ENCODE measurements around the gene STXBP5. TPM values are rescaled to one million over a fixed set of nuclear protein-coding genes. Genes with fewer than 3 reads are reported as not detected.

The STXBP5 gene
- total and polyA plus RNA-seq, 4 experiments from 2014 or later = 0.90 to 36.5 (median 21.9) TPM

DNA sequence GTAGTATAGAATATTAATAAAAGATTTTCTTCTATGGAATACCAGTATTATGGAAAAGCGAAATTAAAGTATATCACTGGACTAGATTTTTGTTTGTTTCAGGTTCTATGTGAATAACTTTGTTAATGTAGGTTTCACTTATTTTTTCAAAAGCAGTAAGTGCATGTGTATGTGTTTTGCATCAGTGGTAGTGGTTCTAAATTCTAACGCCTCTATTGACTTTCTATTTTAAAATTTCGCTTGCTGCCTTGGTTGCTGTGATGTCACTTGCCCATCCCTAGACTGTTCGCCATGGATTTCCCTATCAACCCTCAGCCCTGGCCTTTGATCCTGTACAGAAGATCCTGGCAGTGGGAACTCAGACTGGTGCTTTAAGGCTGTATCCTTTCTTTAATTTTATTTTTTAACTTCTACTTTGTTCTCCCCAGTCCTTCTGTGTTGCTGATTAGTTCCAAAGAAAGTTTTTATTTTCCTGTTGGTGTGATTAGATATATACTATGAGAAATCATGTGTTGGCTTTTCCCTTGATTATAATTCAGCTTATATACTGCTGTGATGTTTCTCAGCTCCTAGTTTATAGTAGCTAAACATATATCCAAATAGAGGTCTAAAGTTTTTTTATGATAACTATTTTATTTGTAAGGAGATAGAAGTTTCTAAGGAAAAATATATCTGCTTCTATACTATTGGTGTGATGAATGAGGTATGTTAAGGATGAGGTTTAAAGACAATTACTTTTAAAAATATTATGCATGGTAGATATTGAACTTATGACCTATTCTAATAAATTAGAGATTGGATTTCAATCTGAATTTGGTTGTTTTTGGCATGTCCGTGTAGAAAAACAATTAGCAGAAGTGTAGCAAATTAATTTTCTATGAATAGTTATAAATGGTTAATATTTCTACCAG, 1.7 kb downstream of the STXBP5 start:
- Histone ChIP-seq H3K4me3 (ENCODE audit: low read length in 2 of 2) (no peak overlapping the region), H3K9me3 (ENCODE audit: control insufficient read depth in 1 of 2, low read length in 2 of 2) (no peaks in the 10 kb centered on the region), H3K36me3 (ENCODE audit: insufficient read depth, low read length) (no peaks in the 10 kb centered on the region), H3K27ac (ENCODE audit: low read depth, low read length) (no peak overlapping the region), H3K4me1 (ENCODE audit: insufficient read depth, low read length) (peaks cover 32% of the 10 kb centered on the region), H3K27me3 (ENCODE audit: insufficient read depth, low read length) (no peaks in the 10 kb centered on the region)
- POLR2A ChIA-PET (ENCODE audit: partially characterized antibody) = no interaction called here
- Mint-ChIP-seq H3K4me3 (peak overlapping the region; percentile 67 to 98 (median 88)), H3K27ac (peak overlapping the region; percentile 13 to 89 (median 79)), H3K9me3 (peaks cover 0 to 1% (median 0%) of the 10 kb centered on the region in 8 donors), H3K36me3 (peaks cover 0 to 17% of the 10 kb centered on the region in 2 donors), H3K27me3 (no peaks in the 10 kb centered on the region), H3K4me1 (peaks cover 29 to 61% (median 40%) of the 10 kb centered on the region in 4 donors)
- CTCF ChIA-PET (ENCODE audit: partially characterized antibody) = no interaction called here
- intact Hi-C loops (cut with micrococcal nuclease) = no loop called here
- DNase-seq = no peak

GRCh38 chr6:147207351-147207750, 3.1 kb downstream of the STXBP5 start:
- Mint-ChIP-seq H3K4me1 (peaks cover 26 to 64% (median 39%) of the 10 kb centered on the region in 4 donors), H3K9me3 (peaks cover 0 to 1% (median 0%) of the 10 kb centered on the region in 8 donors), H3K36me3 (peaks cover 0 to 18% of the 10 kb centered on the region in 2 donors), H3K27ac (peak overlapping the region in 6 of 7 donors; percentile 1 to 84 (median 24)), H3K27me3 (no peaks in the 10 kb centered on the region), H3K4me3 (peak overlapping the region in 2 of 8 donors; percentile 8 to 55)
- Histone ChIP-seq H3K27ac (ENCODE audit: low read depth, low read length) (no peak overlapping the region), H3K9me3 (ENCODE audit: control insufficient read depth in 1 of 2, low read length in 2 of 2) (no peaks in the 10 kb centered on the region), H3K36me3 (ENCODE audit: insufficient read depth, low read length) (no peaks in the 10 kb centered on the region), H3K4me3 (ENCODE audit: low read length in 2 of 2) (no peak overlapping the region), H3K4me1 (ENCODE audit: insufficient read depth, low read length) (peaks cover 27% of the 10 kb centered on the region), H3K27me3 (ENCODE audit: insufficient read depth, low read length) (no peaks in the 10 kb centered on the region)
- ChIA-PET CTCF (ENCODE audit: partially characterized antibody) (no interaction called here), POLR2A (ENCODE audit: partially characterized antibody) (no interaction called here)
- DNase-seq = no peak
- intact Hi-C loops (cut with micrococcal nuclease) = no loop called here

DNA sequence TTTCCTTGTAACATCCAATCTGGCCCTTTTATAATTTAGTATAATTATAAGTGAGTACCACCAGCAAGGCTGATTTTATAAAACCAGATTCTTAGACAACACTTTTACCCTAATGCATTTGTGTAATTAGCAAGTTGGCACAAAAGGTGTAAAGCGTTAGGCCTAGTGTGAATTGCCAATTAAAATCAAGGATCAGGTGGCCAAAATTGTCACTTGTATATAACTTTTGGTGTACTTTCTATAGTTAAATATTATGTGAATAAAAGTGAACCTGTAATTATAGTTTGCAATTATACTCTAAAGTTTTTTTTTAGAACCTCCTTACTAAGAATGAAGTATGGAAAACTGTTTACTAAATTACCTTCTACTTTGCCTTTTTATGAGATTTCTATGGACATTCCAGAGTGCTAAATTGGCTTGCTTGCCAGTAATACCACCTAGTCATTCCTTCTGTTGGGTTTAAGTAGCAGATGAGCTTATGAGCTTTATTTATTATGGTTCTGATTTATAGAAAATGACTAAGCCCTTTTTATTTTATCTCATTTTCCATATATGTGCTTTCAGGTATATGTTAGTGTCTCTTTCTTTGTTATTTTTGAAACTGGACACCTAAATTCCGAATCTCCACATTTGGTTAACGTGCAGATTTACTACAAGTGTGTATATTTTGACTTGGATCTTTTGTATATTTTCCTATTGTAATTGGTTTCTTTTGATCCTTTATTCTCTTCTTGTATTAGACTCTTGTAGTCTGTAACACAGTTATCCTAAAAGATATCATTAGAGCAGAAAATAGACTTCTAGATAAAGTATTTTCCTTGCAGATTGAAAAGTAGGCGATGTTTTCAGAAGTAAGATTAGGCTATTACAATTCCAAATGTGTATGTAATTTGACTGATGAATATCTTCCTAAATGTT, 3.9 kb downstream of the STXBP5 start:
- no peak for DNase-seq
- no peak overlapping the region for H3K4me3 ChIP-seq (ENCODE audit: low read length in 2 of 2)
- H3K4me3 Mint-ChIP-seq = no peak overlapping the region
- no peaks in the 10 kb centered on the region for H3K27me3 Mint-ChIP-seq
- H3K27me3 ChIP-seq (ENCODE audit: insufficient read depth, low read length) = no peaks in the 10 kb centered on the region
- CTCF ChIA-PET (ENCODE audit: partially characterized antibody) = no interaction called here
- intact Hi-C loops (cut with micrococcal nuclease) = no loop called here
- H3K4me1 ChIP-seq (ENCODE audit: insufficient read depth, low read length) = peaks cover 27% of the 10 kb centered on the region
- no peaks in the 10 kb centered on the region for H3K36me3 ChIP-seq (ENCODE audit: insufficient read depth, low read length)
- H3K9me3 Mint-ChIP-seq = peaks cover 0 to 1% (median 0%) of the 10 kb centered on the region in 8 donors
- H3K4me1 Mint-ChIP-seq = peaks cover 26 to 63% (median 43%) of the 10 kb centered on the region in 4 donors
- H3K9me3 ChIP-seq (ENCODE audit: control insufficient read depth in 1 of 2, low read length in 2 of 2) = no peaks in the 10 kb centered on the region
- peaks cover 0 to 13% of the 10 kb centered on the region in 2 donors for H3K36me3 Mint-ChIP-seq
- H3K27ac ChIP-seq (ENCODE audit: low read depth, low read length) = no peak overlapping the region
- POLR2A ChIA-PET (ENCODE audit: partially characterized antibody) = no interaction called here
- H3K27ac Mint-ChIP-seq = peak overlapping the region in 4 of 7 donors; percentile 10 to 84 (median 32)

- peak overlapping the region in 6 of 7 donors; percentile 1 to 19 (median 6) for H3K27ac Mint-ChIP-seq
- DNase-seq = no peak
- Histone ChIP-seq H3K27ac (ENCODE audit: low read depth, low read length) (no peak overlapping the region), H3K9me3 (ENCODE audit: control insufficient read depth in 1 of 2, low read length in 2 of 2) (no peaks in the 10 kb centered on the region), H3K4me3 (ENCODE audit: low read length in 2 of 2) (no peak overlapping the region), H3K36me3 (ENCODE audit: insufficient read depth, low read length) (no peaks in the 10 kb centered on the region), H3K27me3 (ENCODE audit: insufficient read depth, low read length) (no peaks in the 10 kb centered on the region), H3K4me1 (ENCODE audit: insufficient read depth, low read length) (peaks cover 27% of the 10 kb centered on the region)
- ChIA-PET CTCF (ENCODE audit: partially characterized antibody) (no interaction called here), POLR2A (ENCODE audit: partially characterized antibody) (no interaction called here)
- H3K4me3 Mint-ChIP-seq = no peak overlapping the region
- H3K9me3 Mint-ChIP-seq = no peaks in the 10 kb centered on the region
- H3K4me1 Mint-ChIP-seq = peaks cover 24 to 55% (median 42%) of the 10 kb centered on the region in 4 donors
- H3K36me3 Mint-ChIP-seq = peaks cover 0 to 5% of the 10 kb centered on the region in 2 donors
- no peaks in the 10 kb centered on the region for H3K27me3 Mint-ChIP-seq
- intact Hi-C loops (cut with micrococcal nuclease) = no loop called here
Observed at GRCh38 chr6:147209762-147210449, 5.7 kb downstream of the STXBP5 start.

GRCh38 chr6:147211349-147211748, 7.1 kb downstream of the STXBP5 start:
- H3K4me3 ChIP-seq (ENCODE audit: low read length in 2 of 2) = no peak overlapping the region
- Mint-ChIP-seq H3K9me3 (no peaks in the 10 kb centered on the region), H3K27ac (no peak overlapping the region), H3K27me3 (no peaks in the 10 kb centered on the region), H3K4me3 (no peak overlapping the region), H3K36me3 (peaks cover 0 to 4% of the 10 kb centered on the region in 2 donors), H3K4me1 (peaks cover 19 to 40% (median 31%) of the 10 kb centered on the region in 4 donors)
- no peaks in the 10 kb centered on the region for H3K9me3 ChIP-seq (ENCODE audit: control insufficient read depth in 1 of 2, low read length in 2 of 2)
- no peak overlapping the region for H3K27ac ChIP-seq (ENCODE audit: low read depth, low read length)
- intact Hi-C loops (cut with micrococcal nuclease) = no loop called here
- H3K36me3 ChIP-seq (ENCODE audit: insufficient read depth, low read length) = no peaks in the 10 kb centered on the region
- H3K4me1 ChIP-seq (ENCODE audit: insufficient read depth, low read length) = peaks cover 17% of the 10 kb centered on the region
- ChIA-PET POLR2A (ENCODE audit: partially characterized antibody) (interaction anchor here (1.0 kb wide), 1 partner anchor 8 kb away, joined by 3 read pairs; no protein-coding TSS in a partner anchor), CTCF (ENCODE audit: partially characterized antibody) (no interaction called here)
- no peak for DNase-seq
- H3K27me3 ChIP-seq (ENCODE audit: insufficient read depth, low read length) = no peaks in the 10 kb centered on the region

DNA sequence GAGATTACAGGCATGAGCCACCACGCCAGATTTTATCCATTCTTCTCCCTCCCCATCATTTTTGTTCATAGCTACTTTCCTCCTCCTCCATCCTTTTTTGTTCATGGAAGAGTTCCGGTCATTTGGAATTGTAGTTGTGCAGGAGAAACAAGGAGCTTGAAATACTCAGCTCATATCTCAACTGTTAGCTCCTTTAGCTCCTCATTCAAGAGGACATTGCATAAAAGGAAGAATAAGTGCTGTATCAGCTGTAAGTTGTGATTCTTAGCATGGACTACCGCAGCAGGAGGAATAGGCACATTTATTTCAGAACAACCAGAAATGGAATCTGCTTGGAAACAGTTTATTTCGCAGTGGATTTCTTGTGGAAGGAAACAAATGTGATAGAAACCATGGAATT, 7.6 kb downstream of the STXBP5 start:
- Histone ChIP-seq H3K9me3 (ENCODE audit: control insufficient read depth in 1 of 2, low read length in 2 of 2) (no peaks in the 10 kb centered on the region), H3K4me1 (ENCODE audit: insufficient read depth, low read length) (peaks cover 12% of the 10 kb centered on the region), H3K36me3 (ENCODE audit: insufficient read depth, low read length) (no peaks in the 10 kb centered on the region), H3K27ac (ENCODE audit: low read depth, low read length) (no peak overlapping the region), H3K27me3 (ENCODE audit: insufficient read depth, low read length) (no peaks in the 10 kb centered on the region), H3K4me3 (ENCODE audit: low read length in 2 of 2) (no peak overlapping the region)
- intact Hi-C loops (cut with micrococcal nuclease) = no loop called here
- H3K27me3 Mint-ChIP-seq = no peaks in the 10 kb centered on the region
- H3K4me3 Mint-ChIP-seq = no peak overlapping the region
- ChIA-PET POLR2A (ENCODE audit: partially characterized antibody) (interaction anchor here (1.0 to 1.9 kb wide), 3 partner anchors 7 to 10 kb away, joined by 3 to 7 read pairs (median 3); partner anchors contain the start of gene STXBP5), CTCF (ENCODE audit: partially characterized antibody) (no interaction called here)
- peaks cover 0 to 4% of the 10 kb centered on the region in 2 donors for H3K36me3 Mint-ChIP-seq
- peak overlapping the region in 1 of 7 donors; percentile 18 for H3K27ac Mint-ChIP-seq
- peaks cover 20 to 37% (median 30%) of the 10 kb centered on the region in 4 donors for H3K4me1 Mint-ChIP-seq
- no peak for DNase-seq
- no peaks in the 10 kb centered on the region for H3K9me3 Mint-ChIP-seq

Data from CD4-positive, alpha-beta memory T cell (primary cell).